AG09309 (cell line): ENCODE measurements around the gene MICAL3.

Experiments
- DNase-seq: peaks from one replicate; pipeline ENCODE4 v3.0.0-alpha.2; 2010; ENCODE audit warnings: low read depth
- H3K4me3 ChIP-seq: 2 replicates; pipeline ENCODE4 v1.5.1; 2011; ENCODE audit warnings: mild to moderate bottlenecking, low read depth, low read length, moderate library complexity; ENCODE audit not compliant: control insufficient read depth
- CTCF ChIP-seq: IDR thresholded peaks from 2 replicates; pipeline ENCODE4 v1.5.1; 2011; ENCODE audit warnings: mild to moderate bottlenecking, low read depth, low read length, inconsistent platforms; ENCODE audit not compliant: insufficient read depth, control insufficient read depth; ENCODE audit errors: missing control alignments

The MICAL3 gene

GRCh38 chr22:17824457-17824856 lies 199.9 kb downstream of the MICAL3 start:
- no peak overlapping the region for H3K4me3 ChIP-seq
- DNase-seq, result no peak
- TF ChIP-seq CTCF, result no peak

GRCh38 chr22:17823964-17824363 lies 200.4 kb downstream of the MICAL3 start:
- DNase-seq, result no peak
- H3K4me3 ChIP-seq, result no peak overlapping the region
- no peak for TF ChIP-seq CTCF

GRCh38 chr22:17823226-17823625 lies 201.1 kb downstream of the MICAL3 start:
- no peak overlapping the region for H3K4me3 ChIP-seq
- no peak for TF ChIP-seq CTCF

GRCh38 chr22:17822087-17822486 lies 202.3 kb downstream of the MICAL3 start:
- no peak for DNase-seq
- no peak for TF ChIP-seq CTCF

More at GRCh38 chr22:17823226-17823625, 201.1 kb downstream of the MICAL3 start:
- no peak for DNase-seq

GRCh38 chr22:17820879-17821439 lies 203.4 kb downstream of the MICAL3 start:
- H3K4me3 ChIP-seq, result no peak overlapping the region
- no peak for TF ChIP-seq CTCF
- no peak for DNase-seq

More at GRCh38 chr22:17822087-17822486, 202.3 kb downstream of the MICAL3 start:
- H3K4me3 ChIP-seq, result no peak overlapping the region

GRCh38 chr22:17818649-17819048 lies 205.7 kb downstream of the MICAL3 start:
- H3K4me3 ChIP-seq, result no peak overlapping the region
- DNase-seq, result no peak
- no peak for TF ChIP-seq CTCF
